Heart left ventricle (tissue), 13 donors: ENCODE results near the gene RUNX2.

Experiments
- CTCF ChIP-seq, 12 donors: fragments of 200-600 bp; sonication (generic) in 4 of 12; IDR thresholded peaks; one replicate each; pipeline versions ENCODE4 v1.5.0 to v1.8.0; 2018 to 2022; ENCODE audit warnings: antibody characterized with exemption in 12 of 12, mild to moderate bottlenecking in 5 of 12
- POLR2A ChIP-seq, 2 donors: fragments of 450-650 bp; IDR thresholded peaks; one replicate each; pipeline ENCODE4 v1.6.1; 2017; ENCODE audit warnings: antibody characterized with exemption in 2 of 2, mild to moderate bottlenecking in 2 of 2, moderate library complexity in 2 of 2
- donor health status: ischemic (EF 13 %, LVEDD 7.1; RV severe dilation, severe dysfunction).
- donor health status: DM: no; HTN: yes; CAD: no.
- donor health status: DM: no; HTN: no; CAD: no.
- donor health status: ischemic (EF 25% LVEDD 6.9; RV normal size, moderate dysfunction).
- donor health status: ischemic (EF 25% LVEDD 5.7; RV mildly dilated, moderate dysfunction).
- donor health status: ischemic (EF 35%, LVEDD 5.7; RV mildly dilated, moderate dysfunction).
- donor health status: nonischemic (EF 11% LVEDD 7.7; RV severe dilation, severe dysfunction).
- donor health status: DM: yes; HTN: yes; CAD: no.
- donor health status: PGD.
- donor health status: ischemic (EF 29% LVEDD 5.4; RV normal size, mild dysfunction).
- donor health status: nonischemic (EF 23%, LVEDD 6.1; RV moderate dilation, normal function).

GRCh38 chr6:45557454-45557853 is 229.3 kb downstream of the RUNX2 start:
- TF ChIP-seq CTCF (IDR thresholded peaks at IDR 0.05) (no peak), POLR2A (IDR thresholded peaks at IDR 0.05) (no peak)
